Uterus (tissue), 4 donors: ENCODE data around the gene ILF3. TPM values are rescaled to one million over a fixed set of nuclear protein-coding genes. Genes with fewer than 3 reads are reported as not detected.

Experiments
- DNase-seq, 2 donors: peaks; one replicate each; pipeline ENCODE4 v3.0.0-alpha.2; 2019 to 2020
- H3K27ac ChIP-seq, 2 donors: fragments of 200-600 bp; sonication (generic); 1 replicate in 1 of 2; 2 replicates in 1 of 2; pipeline ENCODE4 v1.5.1; 2016 to 2018
- H3K27me3 ChIP-seq, 2 donors: fragments of 200-600 bp; sonication (generic); one replicate each; pipeline ENCODE4 v1.5.1; 2018 to 2019; ENCODE audit warnings: control low read depth in 1 of 2
- H3K36me3 ChIP-seq, 2 donors: fragments of 200-600 bp; sonication (generic); one replicate each; pipeline ENCODE4 v1.5.1; 2019; ENCODE audit warnings: control low read depth in 1 of 2
- H3K4me1 ChIP-seq, 2 donors: fragments of 200-600 bp; sonication (generic); one replicate each; pipeline ENCODE4 v1.5.1; 2018 to 2019; ENCODE audit warnings: control low read depth in 1 of 2
- H3K4me3 ChIP-seq, 2 donors: fragments of 200-600 bp; sonication (generic); 1 replicate in 1 of 2; 2 replicates in 1 of 2; pipeline ENCODE4 v1.5.1; 2018 to 2019; ENCODE audit warnings: mild to moderate bottlenecking in 1 of 2
- H3K9me3 ChIP-seq, 2 donors: fragments of 200-600 bp; sonication (generic); one replicate each; pipeline ENCODE4 v1.5.1; 2019; ENCODE audit warnings: control low read depth in 1 of 2
- CTCF ChIP-seq, 4 experiments: fragments of 200-600 bp in 2 of 4; fragments of 450-650 bp in 2 of 4; sonication (generic) in 2 of 4; IDR thresholded peaks; one replicate each; pipeline ENCODE4 v1.5.1; 2016 to 2019; ENCODE audit warnings: antibody characterized with exemption in 4 of 4, mild to moderate bottlenecking in 2 of 4, moderate library complexity in 1 of 4
- POLR2A ChIP-seq, 2 donors: fragments of 450-650 bp; IDR thresholded peaks; one replicate each; pipeline ENCODE4 v1.6.1; 2016; ENCODE audit warnings: antibody characterized with exemption in 2 of 2, mild to moderate bottlenecking in 1 of 2, moderate library complexity in 1 of 2
- intact Hi-C: fragments of 100-400 bp; cut with DNase I; formaldehyde crosslinking; loops from one replicate; pipeline ENCODE4 v1.15.1; 2023; ENCODE audit warnings: low total_unique reads
- total RNA-seq, 4 donors: library from RNA; depleted of rRNA in 3 of 4; stranded (reverse); fragments of >200 nt in 3 of 4; gene quantifications; one replicate each; pipeline versions ENCODE4 v1.1.0 to v1.2.4, GENCODE V29; 2014 to 2023
- donor health status: DM: yes; HTN: yes; CAD: no.

The ILF3 gene
- total RNA-seq, 4 donors from 2014 or later: 57.1 to 282 (median 138) TPM

GRCh38 chr19:10624585-10624984 is 29.6 kb upstream of the ILF3 start:
- Histone ChIP-seq H3K4me1 (peaks cover 0 to 7% of the 10 kb centered on the region in 2 donors), H3K36me3 (no peaks in the 10 kb centered on the region), H3K4me3 (no peak overlapping the region), H3K9me3 (no peaks in the 10 kb centered on the region), H3K27ac (no peak overlapping the region), H3K27me3 (no peaks in the 10 kb centered on the region)
- intact Hi-C loops: no loop called here
- TF ChIP-seq POLR2A (IDR thresholded peaks at IDR 0.05): no peak
- no peak for TF ChIP-seq CTCF (IDR thresholded peaks at IDR 0.05)
- DNase-seq: no peak

GRCh38 chr19:10625003-10625761 is 29.0 kb upstream of the ILF3 start, which contains the start of gene SLC44A2:
SLC44A2 (plus strand) TSS chr19:10625553; CDS start chr19:10625634, 81 bp downstream.
- Histone ChIP-seq H3K4me3 (peak within 1 kb of the TSS; percentile 55 to 62), H3K36me3 (no peaks in the 10 kb centered on the region), H3K9me3 (no peaks in the 10 kb centered on the region), H3K4me1 (peaks cover 0 to 7% of the 10 kb centered on the region in 2 donors), H3K27me3 (no peaks in the 10 kb centered on the region), H3K27ac (peak within 1 kb of the TSS; percentile 72 to 82)
- peak; percentile 60 to 81 for DNase-seq
- intact Hi-C loops: no loop called here
- TF ChIP-seq POLR2A (IDR thresholded peaks at IDR 0.05): peak in 1 of 2 donors; percentile 40
- peak in 1 of 4 experiments; percentile 12 for TF ChIP-seq CTCF (IDR thresholded peaks at IDR 0.05)

- no peak for TF ChIP-seq CTCF (IDR thresholded peaks at IDR 0.05)
- TF ChIP-seq POLR2A (IDR thresholded peaks at IDR 0.05): no peak
- Histone ChIP-seq H3K4me3 (peak overlapping the region; percentile 55 to 62), H3K36me3 (no peaks in the 10 kb centered on the region), H3K4me1 (peaks cover 0 to 7% of the 10 kb centered on the region in 2 donors), H3K9me3 (no peaks in the 10 kb centered on the region), H3K27ac (peak overlapping the region; percentile 72 to 82), H3K27me3 (no peaks in the 10 kb centered on the region)
- DNase-seq: no peak
- intact Hi-C loops: no loop called here
Measured at GRCh38 chr19:10625762-10626138, 28.4 kb upstream of the ILF3 start.

- Histone ChIP-seq H3K36me3 (no peaks in the 10 kb centered on the region), H3K4me3 (no peak overlapping the region), H3K27ac (no peak overlapping the region), H3K27me3 (no peaks in the 10 kb centered on the region), H3K9me3 (no peaks in the 10 kb centered on the region), H3K4me1 (no peaks in the 10 kb centered on the region)
- no peak for TF ChIP-seq CTCF (IDR thresholded peaks at IDR 0.05)
- TF ChIP-seq POLR2A (IDR thresholded peaks at IDR 0.05): no peak
- intact Hi-C loops: no loop called here
- no peak for DNase-seq
Measured at GRCh38 chr19:10631874-10632273, 22.3 kb upstream of the ILF3 start.

- intact Hi-C loops: no loop called here
- Histone ChIP-seq H3K9me3 (no peaks in the 10 kb centered on the region), H3K4me3 (no peak overlapping the region), H3K27ac (no peak overlapping the region), H3K4me1 (no peaks in the 10 kb centered on the region), H3K27me3 (no peaks in the 10 kb centered on the region), H3K36me3 (no peaks in the 10 kb centered on the region)
- TF ChIP-seq POLR2A (IDR thresholded peaks at IDR 0.05): no peak
- TF ChIP-seq CTCF (IDR thresholded peaks at IDR 0.05): no peak
- no peak for DNase-seq
Measured at GRCh38 chr19:10634430-10634829, 19.7 kb upstream of the ILF3 start.
